GM21367 (cell line): ENCODE data around the gene PLPPR5.

ENCODE experiments used
- ATAC-seq: cut with Tn5 transposase; IDR thresholded peaks from one replicate; pipeline ENCODE4 v1.9.1; 2021; ENCODE audit not compliant: unreplicated experiment

The PLPPR5 gene

DNA sequence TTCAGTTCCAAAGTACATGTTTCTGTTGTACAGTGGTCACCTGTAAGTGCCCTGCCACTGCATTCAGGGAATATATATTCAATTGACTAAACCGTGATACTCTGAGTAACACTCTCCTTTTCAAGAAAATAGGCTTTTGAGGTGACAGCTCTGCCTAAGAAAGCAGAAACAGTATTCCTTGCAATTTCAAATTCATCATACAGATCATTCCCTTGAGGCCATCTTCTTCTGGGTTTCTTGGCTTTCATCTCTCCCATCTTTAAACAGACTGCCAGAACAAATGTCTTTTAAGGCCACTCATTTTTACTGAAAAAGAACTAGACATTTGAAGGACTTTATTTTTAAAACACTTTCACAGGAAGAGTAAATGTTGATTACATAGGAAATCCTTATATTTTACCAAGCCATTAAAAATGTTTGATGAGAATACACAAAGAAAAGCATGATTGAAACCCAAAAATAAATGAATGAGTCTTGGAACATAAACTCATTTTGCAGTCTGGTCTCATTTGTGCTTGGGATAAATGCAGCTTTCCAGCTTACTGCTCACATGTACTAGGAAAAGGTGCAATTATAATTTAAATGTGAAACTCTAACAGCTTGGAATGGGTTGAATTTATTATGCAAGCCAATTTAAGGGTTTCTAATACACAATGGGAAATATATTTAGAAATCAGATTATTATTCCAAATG, 34.7 kb downstream of the PLPPR5 start:
- no peak for ATAC-seq

DNA sequence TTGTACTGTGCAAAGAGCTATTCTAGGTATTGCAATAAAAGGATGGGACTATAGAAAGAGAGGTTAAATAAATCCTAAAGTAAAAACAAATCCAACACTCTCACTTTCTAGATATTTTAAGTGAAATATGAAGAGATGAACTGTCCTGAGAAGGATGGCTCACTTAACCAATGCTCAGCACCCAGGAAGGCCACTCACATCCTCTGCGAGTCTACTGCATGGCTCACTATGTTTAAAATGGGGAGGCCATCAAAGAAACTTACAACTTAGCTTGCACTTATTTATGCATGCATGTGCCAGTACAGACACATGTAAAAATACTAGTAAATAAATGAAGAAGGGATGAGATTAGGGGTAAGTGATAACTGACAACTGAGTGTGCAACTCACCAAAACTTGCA, 37.5 kb downstream of the PLPPR5 start:
- no peak for ATAC-seq

DNA sequence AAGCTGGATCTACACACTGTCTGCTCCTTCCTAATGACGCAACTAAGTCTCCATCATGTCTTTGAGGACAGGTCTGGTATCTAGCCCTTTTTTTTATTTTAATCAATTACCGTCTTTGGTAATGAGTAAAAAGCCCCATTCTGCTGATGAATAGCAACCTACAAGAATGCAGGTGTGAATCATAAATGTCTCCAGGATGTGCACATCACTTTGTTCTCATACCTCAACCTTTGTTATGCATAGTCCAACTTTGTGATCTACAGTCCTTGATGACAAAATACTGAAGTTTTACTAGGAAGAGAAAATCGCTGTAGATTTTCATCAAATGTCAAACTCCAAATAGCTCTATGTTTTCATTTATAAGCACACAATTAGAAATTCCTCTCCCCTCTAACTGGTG, 39.3 kb downstream of the PLPPR5 start:
- ATAC-seq, result no peak

DNA sequence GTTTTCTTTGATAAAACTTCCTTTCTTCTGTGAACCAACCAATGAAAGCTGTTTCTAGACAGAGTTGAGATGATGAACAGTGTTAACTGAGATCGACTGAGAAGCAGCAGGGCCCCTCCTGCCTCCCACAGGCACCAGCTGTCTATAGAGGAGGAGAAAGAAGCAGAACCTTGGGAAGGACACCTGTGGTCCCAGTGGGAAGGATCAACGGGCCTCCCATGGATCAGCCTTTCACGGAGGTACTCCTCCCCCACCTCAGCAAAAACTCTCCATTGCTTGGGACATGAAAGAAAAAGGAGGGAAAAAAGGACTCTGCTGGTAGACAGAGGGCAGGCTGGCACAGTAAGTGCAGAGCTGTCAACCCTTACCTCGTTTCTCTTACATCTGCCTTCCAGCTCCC, 40.5 kb downstream of the PLPPR5 start:
- ATAC-seq, result no peak

DNA sequence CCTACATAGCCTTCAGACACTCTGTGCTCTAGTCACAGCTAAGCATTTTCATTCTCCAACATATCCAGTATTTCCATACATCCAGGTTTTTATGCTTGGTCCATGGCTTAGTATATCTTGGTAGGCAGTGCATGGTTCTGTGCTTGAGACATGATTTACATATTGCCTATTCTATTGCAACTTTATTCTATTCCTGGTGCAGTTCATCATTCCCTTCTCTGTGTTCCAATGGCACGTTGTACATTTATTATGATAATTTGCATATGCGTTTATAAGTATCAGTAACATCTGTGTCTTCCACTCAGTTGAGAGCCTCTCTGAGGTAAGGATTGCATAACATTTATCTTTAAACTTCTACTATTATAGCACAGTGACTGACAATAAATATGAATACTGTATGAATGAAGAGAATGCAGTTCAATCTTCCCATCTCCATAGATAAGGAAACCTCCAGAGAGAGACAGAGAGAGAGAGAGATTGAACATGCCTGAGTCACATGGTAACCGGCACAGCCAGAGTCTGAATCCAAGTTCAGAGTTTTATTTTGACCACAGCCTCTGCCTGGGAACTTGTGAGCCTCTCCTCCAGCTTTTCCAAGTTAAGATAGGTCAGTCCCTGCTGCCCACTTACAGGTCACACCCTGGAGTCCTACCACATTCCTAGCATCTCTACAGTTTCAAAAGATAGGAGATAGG, 41.5 kb downstream of the PLPPR5 start:
- ATAC-seq, result no peak

DNA sequence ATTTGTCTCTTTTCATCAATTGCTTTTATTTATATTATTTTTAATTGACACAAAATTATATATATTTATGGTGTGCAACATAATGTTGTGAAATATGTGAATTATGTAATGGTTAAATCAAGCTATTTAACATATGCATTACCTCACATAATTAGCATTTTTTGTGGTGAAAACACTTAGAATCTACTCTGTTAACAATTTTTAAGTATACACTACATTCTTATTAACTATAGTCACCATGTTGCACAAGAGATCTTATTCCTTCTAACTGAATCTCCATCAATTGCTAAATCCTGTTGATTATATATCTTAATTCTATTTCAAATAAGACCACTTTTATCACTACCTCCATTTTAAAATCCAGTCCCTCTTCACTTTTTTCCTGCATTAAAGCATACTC, 42.5 kb downstream of the PLPPR5 start:
- no peak for ATAC-seq

DNA sequence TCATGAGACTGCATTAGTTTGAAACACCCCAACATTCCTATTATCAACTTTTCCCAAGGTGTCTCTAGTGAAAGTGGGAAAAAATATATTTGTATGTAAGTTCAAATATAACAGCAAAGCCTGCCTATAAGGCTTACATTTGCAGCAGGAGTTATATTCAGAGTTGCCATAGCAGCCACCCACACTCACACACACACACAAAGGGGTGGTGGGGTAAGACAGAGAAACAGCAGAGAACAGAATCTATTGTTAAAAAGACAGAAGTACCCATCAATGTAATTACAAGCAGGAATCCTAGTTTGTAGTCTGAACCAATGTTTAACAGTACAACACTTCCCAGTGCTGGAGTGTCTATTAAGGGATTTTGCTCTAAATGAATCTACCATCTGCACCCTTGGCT, 55.0 kb downstream of the PLPPR5 start:
- ATAC-seq, result no peak

DNA sequence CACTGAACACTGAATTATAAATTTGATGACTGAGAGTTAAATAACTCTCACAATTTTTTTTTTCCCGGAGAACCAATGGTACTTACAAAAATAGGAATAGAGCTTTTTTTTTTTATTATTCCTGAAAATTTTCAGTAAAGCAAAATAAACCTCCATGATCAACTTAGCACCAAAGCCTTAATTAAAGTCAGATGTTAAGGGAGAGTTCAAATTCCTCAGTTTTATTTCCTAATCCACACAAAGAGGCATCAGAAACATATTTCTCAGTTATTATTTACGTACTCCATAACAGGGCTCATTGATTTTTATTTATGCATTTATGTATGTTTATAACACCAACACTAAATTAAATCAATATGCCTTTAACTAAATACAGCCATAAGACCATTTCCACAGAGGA, 55.5 kb downstream of the PLPPR5 start:
- no peak for ATAC-seq

DNA sequence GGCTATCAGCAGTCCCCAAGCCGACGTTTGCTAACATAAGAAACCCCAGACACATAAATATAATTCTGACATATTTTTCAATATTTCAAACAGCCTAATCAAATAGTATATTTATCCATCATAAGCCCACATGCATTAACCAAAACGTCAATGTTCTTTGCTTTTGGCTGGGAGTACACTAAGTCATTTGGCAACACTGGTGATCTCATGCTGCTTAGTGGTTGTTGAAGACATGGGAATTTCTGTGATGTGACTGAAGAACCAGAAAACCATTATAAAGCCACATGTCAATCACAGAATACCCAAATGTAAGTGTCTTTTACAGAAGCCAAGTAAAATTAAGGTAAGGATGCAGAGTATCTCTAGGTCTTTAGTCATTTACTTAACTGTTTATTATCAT, 57.6 kb downstream of the PLPPR5 start:
- ATAC-seq, result no peak

DNA sequence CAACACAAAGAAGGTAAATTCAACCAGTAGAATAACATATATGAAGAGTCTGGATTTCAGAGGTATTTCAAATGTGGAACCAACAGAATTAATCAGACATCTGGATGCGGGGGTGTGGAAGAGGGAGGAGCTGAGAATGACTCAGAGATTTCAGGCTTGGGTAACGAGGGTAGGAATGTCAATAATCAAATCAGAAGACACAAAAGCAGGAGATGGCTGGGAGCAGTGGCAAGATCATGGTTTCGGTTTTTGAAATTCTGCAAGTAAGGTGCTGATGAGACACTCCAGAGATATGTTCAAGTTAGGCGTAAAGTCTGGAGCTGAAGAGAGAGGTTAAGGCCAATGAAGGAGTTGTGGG, 64.0 kb downstream of the PLPPR5 start:
- no peak for ATAC-seq

DNA sequence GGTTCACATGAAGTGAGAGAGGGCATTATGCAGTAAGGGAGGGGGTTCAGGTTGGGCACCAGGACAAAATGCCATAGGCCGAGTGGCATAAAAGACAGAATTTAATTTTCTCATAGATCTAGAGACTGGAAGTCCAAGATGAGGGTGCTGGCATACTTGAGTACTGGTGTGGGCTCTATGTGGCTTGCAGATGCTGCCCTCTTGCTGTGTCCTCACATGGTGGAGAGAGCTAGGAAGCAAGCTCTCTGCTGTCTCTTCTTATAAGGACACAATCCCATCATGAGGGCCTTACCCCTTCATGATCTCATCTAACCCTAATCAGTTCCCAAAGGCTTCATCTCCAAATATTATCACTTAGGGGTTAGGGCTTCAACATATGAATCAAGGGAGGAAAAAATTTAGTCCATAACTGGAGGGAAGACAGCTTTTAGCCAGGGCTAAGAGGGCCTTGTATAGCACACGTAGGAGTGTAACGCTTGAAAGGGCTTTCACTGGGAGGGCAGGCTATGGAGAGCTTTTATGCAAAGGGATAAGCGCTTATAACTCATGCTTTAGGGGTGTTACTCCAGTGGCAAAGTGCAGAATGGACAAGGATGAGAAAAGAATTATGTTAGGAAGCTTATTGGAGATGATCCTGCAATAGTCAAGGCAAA, 64.5 kb downstream of the PLPPR5 start:
- no peak for ATAC-seq

DNA sequence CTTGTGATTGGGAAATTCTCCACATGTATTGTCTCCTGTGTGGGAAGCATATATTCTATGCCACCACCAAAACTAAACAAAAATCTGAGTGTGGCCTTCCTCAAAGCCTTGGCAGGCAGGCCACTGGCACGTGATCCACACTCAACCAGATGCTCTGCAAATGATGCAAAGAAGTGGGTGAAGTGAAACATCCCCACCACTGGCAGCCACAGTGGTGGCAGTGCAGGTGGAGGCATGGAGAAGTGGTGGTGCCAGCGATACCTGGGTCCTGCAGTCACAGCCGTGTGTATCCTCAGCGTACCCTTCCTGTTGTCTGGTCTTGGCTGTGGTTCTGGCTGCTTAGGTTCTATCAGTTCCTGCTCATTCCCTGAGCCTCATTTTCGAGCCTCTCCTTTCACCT, 65.2 kb downstream of the PLPPR5 start:
- no peak for ATAC-seq

DNA sequence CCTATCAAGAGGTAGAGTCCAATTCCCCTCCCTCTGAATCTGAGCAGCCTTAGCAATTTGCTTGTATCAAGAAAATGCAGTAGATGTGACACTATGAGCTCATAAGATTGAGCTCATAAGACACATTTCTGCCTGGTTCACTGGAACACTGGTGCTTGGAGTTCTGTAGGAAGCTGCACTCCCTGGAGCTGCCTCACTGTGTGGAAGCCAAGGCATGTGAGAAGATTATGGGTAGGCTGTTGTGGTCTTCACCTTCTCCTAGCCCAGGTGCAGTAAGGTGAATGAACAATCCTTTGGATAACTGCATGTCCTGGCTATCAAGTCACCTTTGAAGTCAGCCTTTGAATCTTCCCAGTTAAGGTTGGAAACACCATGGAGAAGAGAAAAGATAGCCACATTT, 67.3 kb downstream of the PLPPR5 start:
- ATAC-seq, result no peak

DNA sequence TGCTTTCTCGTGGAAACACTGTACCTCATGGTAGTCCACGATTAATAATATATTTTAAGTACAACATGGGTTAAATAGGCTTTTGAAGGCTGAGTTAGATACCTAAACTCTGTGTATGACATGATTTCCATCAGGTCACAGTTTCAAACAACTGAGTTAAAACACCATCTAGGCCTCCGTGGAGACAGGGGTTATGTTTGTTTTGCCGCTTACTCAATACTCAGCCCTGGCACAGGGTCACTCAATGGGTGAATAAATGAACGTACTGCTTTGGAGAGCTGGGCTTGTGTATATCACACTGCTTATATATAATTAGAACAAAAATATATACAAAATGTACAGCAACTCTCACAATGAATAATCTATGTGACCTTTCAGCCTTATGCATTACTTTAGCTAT, 72.5 kb downstream of the PLPPR5 start:
- ATAC-seq, result no peak

DNA sequence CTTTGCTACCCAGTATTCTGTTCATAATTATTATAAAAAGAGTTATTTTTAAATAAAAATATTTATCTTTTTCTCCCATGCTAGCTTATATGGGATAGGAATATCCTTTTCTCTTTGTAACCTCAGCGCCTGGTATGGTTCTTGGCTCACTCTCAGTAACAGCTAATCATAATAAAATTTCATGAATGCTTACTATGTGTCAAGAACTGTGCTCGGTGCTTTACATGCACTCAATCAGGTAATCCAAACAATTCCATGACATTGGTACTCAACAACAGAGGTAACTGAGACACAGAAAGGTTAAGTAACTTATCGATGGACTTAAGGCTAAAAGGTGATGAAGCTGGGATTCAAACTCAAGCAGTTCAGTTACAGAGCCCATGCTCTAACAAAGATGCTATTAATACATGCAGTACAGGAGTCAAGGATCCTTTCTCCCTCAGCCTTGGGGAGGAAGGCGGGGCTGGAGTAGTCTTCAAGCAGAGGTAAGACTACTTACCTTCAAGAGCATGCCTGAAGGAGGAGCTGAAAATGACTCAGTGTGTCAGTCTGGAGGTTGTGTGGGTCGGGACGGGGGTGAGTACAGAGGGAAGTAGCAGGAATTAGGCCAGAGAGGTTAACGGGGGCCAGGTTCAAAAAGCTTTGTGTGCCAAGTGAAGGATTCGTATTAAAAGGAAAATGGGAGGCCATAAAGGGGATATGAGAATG, 73.4 kb downstream of the PLPPR5 start:
- ATAC-seq, result no peak

DNA sequence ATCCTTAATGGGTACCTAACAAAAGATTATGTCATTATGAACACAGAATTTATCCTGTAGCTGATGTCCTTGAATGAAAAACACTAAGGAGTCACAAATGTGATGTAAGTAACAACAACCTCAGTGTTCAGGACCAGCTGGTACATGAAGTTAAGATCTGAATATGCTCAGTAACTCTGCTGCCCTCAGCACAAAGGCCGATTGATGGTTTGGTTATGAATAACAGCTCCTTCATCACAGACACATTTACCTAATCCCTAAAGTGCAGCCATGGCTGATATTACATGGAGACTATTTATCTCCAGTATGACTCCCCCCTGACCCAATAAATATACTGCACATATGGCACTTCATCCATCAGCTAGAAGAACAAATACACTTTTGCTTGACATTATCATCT, 75.2 kb downstream of the PLPPR5 start:
- no peak for ATAC-seq

DNA sequence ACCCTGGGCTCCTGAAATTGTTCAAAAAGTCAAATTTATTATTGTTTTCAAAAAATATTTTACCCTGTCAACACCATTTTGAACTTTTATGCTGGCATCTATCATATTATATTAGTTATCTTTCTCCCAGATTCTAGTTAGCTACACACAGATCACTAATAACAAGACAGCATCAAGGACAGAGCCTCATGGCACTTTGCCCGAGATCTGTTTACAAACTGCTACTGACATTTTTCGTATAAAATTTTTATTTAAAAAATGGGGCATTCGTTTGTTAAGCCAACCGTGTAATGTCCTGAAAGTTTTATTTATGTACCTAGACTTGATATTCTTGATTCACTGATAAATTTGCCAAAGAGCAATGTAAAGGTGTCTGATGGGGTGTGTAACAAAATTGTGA, 78.1 kb downstream of the PLPPR5 start:
- no peak for ATAC-seq

DNA sequence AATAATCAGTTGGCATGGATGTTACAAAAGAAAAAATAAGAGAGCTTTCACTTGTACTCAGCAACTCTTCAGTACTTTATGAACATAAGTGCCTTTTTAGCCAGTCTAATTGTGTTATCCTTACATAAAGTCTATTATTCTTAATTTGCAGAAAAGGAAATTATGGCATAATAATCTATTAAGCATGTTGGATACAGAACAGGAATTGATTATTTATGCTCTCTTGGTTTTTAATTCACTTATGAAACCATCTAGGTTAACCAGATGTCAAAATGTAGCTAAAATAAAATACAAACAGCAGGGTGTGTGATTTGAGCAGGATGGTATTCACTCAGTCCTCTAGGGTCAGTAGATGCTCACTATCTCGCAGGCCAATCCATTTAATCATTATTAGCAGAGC, 79.7 kb downstream of the PLPPR5 start:
- no peak for ATAC-seq

DNA sequence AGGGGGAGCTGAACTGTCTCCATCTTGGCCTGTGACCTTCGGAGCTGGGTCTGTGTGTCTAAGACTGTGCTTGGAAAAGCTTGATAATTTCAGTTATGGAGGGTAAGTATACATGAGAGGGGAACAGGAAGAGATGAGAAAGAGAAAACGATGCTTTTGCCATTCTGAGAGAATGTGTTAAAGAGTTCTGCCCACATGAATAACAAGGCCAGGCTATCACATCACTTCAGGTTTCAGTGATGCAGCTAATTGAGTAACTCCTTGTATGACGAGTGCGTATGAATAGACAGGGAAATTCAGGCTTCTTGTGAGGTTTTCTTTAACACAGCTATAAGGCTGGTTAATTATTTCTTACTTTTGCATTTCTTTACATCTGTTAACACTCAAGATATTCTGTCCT, 81.0 kb downstream of the PLPPR5 start:
- no peak for ATAC-seq

DNA sequence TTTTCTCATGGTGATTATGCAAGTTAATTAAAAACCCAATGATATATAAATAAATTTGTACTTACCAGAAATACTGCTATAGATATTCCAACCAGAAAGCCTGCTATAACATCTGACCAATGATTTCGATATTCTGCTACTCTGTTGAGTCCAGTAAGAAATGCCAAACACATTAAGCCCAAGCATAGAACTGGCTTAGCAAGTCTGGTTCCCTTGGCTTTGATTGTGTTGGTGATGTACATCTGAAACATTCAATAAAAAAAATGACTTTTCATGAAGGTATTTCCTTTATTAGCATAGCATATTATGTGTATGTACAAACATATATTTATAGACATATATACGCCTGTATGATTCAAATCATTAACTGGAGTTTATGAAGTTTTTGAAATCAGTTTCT, 82.8 kb downstream of the PLPPR5 start:
- no peak for ATAC-seq

DNA sequence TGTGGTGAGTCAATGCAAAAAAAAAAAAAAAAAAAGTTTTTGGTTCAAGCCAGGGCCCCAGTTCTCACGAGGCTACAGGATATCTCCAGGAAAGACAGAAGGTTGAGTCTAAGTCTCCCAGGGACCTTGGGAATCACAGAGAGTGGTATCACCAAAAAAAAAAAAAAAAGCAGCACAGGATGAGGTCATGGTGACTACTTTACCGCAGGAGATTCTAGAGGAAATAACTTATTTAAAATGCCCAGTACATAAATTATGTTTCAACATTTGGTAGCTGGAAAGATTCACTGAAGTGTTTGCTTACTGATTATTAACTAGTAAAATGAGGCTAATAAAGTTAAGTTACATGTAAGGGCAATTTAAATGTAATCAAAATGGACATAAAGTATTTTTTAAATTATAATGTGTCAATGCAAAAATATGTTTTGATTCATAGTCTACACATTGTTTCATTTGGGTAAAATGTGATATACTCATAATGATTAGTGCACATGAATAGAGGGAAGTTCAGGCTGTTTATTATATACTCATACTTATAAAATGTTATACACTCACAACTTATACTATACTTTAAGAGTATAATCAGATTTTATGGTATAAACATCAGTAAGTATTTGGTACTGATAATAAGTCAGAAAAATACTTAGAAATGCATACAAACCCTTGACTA, 84.1 kb downstream of the PLPPR5 start:
- ATAC-seq, result no peak
